ENCODE results near the gene STK39.

DNA sequence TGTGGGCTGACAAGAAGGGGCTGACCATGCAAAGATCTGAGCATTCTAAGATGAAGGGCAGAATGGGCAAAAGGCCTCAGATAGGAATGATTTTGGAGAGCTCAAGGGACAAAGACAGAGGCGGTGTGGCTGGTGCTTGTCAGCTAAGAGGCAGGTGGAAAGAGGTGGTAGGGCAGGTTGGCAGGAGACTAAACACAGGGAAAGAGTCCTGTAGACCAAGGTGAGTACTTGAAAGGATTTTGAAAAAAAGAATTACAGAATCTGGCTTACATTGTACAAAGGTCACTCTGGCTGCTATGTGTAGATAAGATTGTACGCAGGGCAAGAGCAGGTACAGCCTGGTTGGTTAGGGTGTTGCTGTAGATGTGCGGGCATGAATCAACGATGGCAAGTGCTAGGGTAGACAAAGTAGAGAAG lies 50.6 kb downstream of the STK39 start:
- TF ChIP-seq ETV6 (IDR thresholded peaks at IDR 0.05; ENCODE audit: borderline replicate concordance in 1 of 2, low read depth in 2 of 2, low read length in 1 of 2) = no peak
- no peak for TF ChIP-seq ETV6 (CRISPR knock-in tag; IDR thresholded peaks at IDR 0.05; ENCODE audit: borderline replicate concordance)
- no peak for TF ChIP-seq ELF1 (tag; IDR thresholded peaks at IDR 0.05)
- no peak for TF ChIP-seq SIN3A (IDR thresholded peaks at IDR 0.05; ENCODE audit: borderline replicate concordance in 2 of 2, control insufficient read depth in 1 of 2, low read depth in 2 of 2, low read length in 2 of 2)
- TF ChIP-seq BRCA1 (IDR thresholded peaks at IDR 0.05) = no peak
- TF ChIP-seq BRCA1 (CRISPR knock-in tag; IDR thresholded peaks at IDR 0.05) = no peak
- no peak for TF ChIP-seq ZFX (CRISPR knock-in tag; IDR thresholded peaks at IDR 0.05)
- TF ChIP-seq, protein P1, sequence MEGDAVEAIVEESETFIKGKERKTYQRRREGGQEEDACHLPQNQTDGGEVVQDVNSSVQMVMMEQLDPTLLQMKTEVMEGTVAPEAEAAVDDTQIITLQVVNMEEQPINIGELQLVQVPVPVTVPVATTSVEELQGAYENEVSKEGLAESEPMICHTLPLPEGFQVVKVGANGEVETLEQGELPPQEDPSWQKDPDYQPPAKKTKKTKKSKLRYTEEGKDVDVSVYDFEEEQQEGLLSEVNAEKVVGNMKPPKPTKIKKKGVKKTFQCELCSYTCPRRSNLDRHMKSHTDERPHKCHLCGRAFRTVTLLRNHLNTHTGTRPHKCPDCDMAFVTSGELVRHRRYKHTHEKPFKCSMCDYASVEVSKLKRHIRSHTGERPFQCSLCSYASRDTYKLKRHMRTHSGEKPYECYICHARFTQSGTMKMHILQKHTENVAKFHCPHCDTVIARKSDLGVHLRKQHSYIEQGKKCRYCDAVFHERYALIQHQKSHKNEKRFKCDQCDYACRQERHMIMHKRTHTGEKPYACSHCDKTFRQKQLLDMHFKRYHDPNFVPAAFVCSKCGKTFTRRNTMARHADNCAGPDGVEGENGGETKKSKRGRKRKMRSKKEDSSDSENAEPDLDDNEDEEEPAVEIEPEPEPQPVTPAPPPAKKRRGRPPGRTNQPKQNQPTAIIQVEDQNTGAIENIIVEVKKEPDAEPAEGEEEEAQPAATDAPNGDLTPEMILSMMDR (IDR thresholded peaks at IDR 0.05 in 2 of 3, conservative IDR thresholded peaks at IDR 0.05 in 1 of 3; ENCODE audit: insufficient read depth in 2 of 3, low read depth in 1 of 3, low read length in 3 of 3) = no peak

All from K562 (cell line).